Sigmoid colon (tissue), 3 donors: ENCODE results near the gene CCDC47.

Experiments
- POLR2A ChIP-seq, 2 donors: fragments of 450-650 bp; IDR thresholded peaks; one replicate each; pipeline ENCODE4 v1.6.1; 2016; ENCODE audit warnings: antibody characterized with exemption in 2 of 2, mild to moderate bottlenecking in 2 of 2, moderate library complexity in 2 of 2
- TF ChIP-seq, protein P1 (sequence below), 4 experiments: fragments of 450-650 bp in 3 of 4; fragments of 200-600 bp in 1 of 4; IDR thresholded peaks; one replicate each; pipeline ENCODE4 v1.5.1; 2016 to 2019; ENCODE audit warnings: antibody characterized with exemption in 4 of 4, mild to moderate bottlenecking in 3 of 4, moderate library complexity in 2 of 4

DNA sequence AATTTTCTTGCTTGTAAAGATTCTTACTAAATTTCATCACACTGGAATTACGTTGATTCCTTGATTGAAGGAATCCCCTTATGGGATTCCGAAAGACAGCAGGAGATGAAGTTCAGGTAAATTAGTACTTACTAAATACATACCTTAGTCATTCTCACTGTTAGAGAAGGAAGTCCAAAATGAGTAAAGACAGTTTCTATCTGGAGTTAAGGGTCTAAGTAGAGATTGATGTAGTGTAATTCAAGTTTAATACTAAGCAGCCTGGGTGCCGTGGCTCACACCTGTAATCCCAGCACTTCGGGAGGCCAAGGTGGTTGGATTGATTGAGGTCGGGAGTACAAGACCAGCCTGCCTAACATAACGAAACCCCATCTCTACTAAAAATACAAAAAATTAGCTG, 10.1 kb upstream of the CCDC47 start:
- TF ChIP-seq, protein P1, sequence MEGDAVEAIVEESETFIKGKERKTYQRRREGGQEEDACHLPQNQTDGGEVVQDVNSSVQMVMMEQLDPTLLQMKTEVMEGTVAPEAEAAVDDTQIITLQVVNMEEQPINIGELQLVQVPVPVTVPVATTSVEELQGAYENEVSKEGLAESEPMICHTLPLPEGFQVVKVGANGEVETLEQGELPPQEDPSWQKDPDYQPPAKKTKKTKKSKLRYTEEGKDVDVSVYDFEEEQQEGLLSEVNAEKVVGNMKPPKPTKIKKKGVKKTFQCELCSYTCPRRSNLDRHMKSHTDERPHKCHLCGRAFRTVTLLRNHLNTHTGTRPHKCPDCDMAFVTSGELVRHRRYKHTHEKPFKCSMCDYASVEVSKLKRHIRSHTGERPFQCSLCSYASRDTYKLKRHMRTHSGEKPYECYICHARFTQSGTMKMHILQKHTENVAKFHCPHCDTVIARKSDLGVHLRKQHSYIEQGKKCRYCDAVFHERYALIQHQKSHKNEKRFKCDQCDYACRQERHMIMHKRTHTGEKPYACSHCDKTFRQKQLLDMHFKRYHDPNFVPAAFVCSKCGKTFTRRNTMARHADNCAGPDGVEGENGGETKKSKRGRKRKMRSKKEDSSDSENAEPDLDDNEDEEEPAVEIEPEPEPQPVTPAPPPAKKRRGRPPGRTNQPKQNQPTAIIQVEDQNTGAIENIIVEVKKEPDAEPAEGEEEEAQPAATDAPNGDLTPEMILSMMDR (IDR thresholded peaks at IDR 0.05), result no peak
- no peak for TF ChIP-seq POLR2A (IDR thresholded peaks at IDR 0.05)
